ENCODE results near the gene TTC22.
"Not testable (repeated sequence)": the region's sequence is repeated elsewhere in the genome, so short reads cannot be mapped to it uniquely, and the experiment has no call there.

TTC22 gene

DNA sequence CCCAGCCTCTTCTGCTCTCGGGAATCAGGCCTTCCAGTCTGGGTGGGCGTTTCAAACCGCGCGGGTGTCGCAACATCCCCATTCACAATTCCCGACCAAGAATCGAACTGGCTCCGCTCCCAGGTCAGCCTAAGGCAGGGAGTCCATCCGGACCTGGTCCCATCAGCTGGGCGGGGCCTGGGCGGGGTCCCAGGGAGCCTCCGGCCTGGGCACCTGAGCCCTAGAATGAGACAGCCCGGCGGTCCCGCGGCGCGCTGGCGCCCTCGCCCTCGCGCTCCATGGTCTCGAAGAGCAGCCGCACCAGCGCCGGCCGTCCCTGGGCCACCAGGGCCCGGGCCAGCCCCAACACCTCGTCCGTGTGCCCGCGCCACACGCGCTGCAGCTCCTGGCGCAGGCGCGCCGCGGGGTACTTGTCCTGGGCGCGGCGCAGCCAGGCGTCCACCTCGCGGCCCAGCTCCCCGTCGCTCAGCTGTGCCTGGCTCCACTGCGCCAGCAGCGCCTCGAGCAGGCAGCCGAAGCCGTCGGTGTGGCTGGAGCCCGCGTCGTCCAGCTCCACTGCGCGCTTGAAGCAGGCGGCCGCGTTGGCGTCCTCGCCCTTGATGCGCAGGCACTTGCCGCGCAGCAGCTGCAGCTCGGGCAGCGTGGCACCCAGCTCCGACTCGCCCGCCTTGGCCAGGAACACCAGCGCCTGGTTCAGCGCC, 19.9 kb downstream of the TTC22 start:
- no peak for DNase-seq

DNA sequence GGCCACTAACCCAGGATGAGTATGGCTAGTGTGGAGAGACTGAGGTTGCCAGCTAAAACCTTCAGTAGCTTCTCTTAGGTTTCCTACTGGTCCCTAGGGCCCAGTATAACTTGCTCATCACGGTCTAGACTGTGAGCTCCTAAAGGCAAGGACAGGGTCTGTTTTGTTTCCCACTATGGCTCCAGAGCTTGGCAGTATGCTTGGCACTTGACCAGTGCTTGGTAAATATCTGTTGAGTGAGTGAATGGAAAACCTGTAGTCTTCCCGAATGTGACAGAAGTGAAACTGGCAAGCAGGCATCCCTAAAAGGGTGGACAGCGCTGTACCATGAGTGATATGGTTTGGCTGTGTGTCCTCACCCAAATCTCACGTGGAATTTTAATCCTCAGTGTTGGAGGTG, 23.7 kb downstream of the TTC22 start:
- no peak for DNase-seq

DNA sequence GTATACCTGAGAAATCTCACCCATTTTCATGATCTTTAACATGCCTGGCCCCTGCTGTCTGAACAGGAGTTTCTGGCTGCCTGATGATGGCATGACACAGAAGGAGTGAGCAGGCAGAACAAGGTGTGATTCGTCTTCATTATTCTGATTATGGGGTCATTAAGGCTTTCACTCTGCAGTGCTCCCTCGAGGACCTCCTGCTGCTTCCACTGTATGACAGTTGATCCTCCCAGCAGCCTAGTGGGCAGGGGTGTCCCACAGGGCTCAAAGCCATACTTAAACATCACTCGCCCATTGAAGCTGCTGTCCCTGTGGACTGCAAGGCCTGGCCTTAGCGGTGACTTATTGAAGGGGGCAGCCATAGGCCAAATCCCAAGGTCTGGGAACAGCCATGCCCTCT, 24.1 kb downstream of the TTC22 start:
- no peak for DNase-seq

DNA sequence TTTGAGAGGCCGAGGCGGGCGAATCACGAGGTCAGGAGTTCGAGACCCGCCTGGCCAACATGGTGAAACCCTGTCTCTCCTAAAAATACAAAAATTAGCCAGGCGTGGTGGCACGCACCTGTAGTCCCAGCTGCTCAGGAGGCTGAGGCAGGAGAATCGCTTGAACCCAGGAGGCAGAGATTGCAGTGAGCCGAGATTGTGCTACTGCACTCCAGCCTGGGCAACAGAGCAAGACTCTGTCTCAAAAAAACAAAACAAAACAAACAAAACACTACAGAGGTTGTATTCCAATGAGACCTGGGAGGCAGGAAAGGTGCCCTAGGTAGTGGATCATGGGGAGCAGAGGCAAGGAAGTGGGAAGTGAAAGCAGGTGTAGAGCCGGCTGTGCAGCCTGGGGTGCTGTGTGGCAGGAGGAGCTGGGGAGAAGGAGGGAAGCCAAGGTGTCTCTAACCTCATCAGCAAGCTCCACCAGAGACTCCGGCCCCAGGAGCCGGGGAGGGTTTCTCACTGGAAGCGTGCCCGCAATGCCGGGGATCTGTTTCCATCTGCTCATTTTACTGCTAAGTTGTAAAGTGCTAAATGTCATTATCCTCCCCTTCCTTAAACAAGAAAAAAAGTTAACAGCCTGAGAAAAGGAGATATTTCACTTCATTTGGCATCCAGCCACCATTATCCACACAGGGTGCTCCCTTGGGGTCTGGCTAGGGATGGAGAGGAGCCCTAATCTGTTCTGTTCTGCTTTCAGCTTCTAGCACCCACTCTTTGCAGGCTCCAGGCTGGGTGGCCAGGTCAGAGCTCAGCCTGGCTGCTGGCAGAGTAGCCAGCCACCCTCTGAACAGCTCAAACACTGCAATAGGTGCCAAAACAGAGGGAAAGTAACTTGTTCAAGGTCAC, 25.0 kb downstream of the TTC22 start:
- DNase-seq, result not testable (repeated sequence)

DNA sequence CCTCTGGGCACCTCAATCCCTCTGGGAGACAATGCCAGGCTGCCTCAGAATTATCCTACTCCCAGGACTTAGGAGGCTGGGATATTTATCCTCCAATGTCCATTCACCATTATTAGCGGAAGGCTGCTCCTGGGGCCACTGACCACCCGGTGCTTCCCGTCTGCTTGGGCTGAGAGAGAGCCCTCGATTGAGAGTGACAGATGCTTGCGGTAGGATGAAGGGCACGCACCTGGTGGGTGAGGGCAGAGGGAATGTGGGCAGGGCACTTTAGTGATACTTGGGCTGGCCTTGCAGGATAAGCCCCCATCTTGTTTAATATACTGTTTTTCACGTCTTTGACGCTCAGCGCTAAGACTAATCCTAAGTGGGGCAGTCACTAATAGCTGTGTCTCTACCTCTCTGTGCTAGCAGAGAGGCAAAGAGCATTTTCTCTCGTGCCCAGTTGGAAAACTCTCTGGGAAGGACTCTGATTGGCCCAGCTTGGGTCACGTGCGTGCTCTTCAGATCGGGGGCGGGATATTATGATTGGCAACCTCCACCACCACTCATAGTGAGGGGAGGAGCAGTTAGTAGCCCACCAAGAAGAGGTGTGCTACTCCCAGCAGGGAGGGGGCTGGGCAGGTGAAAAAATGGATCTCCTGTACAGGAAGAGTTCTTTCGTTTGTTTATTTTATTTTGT, 26.2 kb downstream of the TTC22 start:
- no peak for DNase-seq

DNA sequence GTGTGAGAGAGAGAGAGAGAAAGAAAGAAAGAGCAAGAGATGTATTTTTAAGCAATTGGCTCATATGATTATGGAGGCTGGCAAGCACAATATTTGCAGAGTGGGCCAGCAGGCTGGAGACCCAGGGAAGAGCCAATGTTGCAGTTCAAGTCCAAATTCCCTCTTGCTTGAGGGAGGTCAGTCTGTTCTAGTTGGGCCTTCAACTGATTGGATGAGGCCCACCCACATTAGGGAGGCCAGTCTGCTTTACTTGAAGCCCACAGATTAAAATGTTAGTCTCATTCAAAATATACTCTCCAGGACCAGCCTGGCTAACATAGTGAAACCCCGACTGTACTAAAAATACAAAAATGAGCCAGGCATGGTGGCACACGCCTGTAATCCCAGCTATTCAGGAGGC, 28.2 kb downstream of the TTC22 start:
- DNase-seq, result no peak

DNA sequence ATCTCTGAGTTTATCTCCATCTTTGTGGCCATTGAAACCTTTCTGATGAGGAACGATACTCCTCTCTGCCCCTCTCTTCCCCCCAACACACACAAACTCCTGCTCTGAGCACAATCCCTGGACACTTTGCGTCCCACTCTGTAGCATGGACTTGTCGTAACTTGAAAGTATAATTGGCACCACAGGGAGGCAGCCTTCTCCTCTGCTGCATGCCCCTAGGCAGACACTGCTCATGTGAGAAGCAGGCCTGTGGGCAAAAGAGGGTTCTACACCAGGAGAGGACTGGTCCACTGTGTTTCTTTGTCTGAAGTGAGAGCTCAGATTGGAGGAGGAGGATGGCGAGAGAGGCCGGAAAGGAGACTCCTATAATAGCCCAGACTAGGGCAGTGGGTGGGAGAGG, 33.0 kb downstream of the TTC22 start:
- DNase-seq, result no peak

DNA sequence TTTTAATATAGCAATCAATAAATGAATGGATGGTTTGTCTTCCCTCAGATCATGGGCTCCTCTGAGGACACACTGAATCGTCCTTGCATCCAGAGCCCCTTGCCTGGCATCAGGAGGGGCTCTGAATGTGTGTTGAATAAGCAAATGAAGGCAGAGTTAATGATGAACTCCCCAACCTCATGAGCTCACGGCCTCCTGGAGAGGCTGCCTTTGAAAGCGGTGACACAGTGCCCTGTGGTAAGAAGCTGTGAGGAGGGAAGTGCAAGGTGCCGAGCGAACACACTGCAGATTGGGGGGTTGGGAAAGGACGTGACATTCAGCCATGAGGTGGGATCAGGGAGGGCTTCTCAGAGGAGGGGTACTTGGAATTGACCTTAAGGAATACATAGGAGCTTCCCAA, 33.6 kb downstream of the TTC22 start:
- no peak for DNase-seq

DNA sequence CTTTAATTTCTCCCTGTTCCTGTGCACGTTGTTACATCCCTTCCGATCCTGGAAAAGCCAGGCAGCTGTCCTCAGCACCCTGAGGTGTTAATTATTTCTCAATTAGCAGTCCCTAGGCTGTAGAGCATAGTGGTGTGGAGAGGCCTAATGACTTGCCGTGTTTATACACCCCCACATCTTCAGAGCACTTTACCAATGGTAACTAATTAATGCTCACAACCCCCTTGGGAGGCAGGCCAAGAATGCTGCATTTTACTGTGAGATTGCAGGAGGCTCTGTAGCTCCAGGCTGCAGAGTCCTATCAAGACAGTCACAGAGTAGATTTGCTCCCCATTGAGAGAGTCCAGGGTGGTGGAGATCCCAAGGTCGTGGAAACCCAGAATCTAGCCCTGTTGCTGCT, 34.4 kb downstream of the TTC22 start:
- DNase-seq, result no peak

DNA sequence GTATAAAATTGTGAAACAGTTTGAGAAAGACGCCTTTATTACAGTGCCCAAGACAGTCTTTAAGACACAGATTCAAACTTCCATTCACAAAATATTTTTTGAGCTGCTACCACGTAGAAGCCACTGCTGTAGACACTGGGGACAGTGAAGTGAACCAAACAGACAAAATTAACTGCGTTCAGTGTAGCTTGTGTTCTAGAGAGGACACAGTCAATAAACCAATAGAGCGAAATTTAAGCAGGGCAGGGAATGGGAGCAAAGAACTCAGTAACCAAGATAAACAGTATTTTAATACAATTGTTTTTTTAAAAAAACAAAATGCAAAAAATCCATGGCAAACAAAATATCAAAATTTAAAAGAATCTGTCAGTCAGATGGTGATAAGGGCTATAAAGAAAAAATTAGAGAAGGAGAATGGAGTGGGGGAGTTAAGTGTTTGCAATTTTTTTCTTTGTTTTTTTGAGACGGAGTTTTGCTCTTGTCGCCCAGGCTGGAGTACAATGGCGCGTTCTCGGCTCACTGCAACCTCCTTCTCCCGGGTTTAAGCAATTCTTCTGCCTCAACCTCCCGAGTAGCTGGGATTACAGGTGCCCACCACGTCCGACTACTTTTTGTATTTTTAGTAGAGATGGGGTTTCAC, 36.1 kb downstream of the TTC22 start:
- DNase-seq, result no peak

DNA sequence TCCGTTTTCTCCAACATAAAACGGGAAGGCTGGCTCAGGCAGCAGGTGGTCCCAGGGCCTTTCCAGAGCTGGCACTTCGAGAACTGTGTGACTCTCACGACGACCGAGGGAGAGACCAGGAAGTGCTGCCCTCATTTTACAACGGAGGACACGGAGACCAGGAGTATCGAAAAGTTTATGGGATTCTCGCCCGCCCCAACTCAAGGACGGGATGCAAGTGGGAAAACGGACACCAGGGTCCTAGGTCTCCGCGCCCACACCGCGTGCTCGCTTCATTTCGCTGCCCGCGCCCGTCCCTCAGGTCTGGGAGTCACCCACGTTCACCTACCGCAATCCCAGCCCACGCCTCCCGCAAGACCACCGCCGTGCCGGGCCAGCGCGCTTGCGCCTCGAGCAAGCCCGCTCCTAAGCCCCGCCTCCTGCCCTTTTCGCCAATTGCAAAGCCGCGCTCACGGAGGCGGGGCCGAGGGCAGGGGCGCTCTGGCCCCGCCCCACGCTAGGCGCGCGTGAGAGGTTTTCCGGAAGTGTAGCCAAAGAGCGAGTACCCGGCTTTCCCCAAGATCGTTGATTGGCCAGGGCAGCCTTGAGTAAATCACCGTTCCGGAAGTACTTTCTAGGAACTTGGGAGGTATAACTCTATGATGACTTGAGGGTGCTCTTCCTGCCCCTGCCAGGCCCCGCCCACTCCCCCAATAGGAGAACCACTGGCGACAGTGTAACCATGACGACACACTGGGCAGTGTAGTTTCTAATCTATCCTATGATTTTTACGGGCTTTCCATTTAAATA, 36.8 kb downstream of the TTC22 start, which contains the start of gene PARS2:
Gene PARS2, minus strand, starts transcription at position 391 of the 789 bp plus-strand sequence. CDS start 5,362 bp downstream, outside the sequence.
- peak; percentile 92 for DNase-seq

DNA sequence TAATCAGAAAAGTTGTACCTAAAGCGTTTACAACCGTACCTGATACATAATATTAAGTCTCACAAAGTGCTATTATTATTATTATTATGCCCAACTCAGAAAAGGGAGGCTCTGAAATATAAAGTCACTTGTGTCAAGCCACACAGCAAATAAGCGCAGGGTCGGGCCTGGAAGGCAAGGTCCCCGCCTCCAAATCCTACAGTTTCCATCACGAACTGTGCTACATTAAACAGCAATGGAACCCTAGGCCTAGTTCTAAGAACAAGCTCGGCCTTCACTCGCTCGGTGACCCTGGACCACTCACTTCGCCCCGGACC, 37.3 kb downstream of the TTC22 start:
- DNase-seq, result no peak

DNA sequence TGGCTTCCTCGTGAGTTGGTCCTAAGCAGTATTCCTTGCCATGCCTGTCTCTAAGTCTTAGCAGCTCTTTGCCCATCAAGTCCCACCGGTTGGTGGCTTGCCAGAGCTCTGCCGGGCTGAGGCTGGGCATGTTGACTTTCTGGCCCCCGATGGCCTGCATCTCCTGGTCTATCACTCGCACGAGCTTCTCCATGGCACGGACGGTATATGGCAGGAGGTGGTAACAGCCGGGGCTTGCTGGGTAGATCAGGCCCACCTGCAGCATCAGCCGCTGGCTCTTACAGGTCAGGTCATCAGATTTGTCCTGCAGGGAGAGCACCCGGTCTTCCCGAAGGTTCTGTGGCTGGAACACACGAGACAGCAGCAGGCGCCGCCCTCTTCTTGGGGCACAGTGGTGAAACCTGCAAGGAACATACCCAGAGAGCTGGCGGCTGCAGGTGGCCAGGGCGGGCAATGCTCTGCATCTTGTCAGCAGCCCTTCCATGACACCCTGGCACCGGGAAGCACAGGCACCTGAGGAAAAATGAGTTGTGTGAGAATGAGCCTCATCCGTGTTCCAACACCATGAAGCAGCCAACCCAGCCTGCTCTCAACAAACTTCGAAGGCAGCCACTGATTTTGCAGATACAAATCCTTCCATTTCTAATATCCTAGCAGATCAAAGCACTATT, 42.3 kb downstream of the TTC22 start:
- no peak for DNase-seq

DNA sequence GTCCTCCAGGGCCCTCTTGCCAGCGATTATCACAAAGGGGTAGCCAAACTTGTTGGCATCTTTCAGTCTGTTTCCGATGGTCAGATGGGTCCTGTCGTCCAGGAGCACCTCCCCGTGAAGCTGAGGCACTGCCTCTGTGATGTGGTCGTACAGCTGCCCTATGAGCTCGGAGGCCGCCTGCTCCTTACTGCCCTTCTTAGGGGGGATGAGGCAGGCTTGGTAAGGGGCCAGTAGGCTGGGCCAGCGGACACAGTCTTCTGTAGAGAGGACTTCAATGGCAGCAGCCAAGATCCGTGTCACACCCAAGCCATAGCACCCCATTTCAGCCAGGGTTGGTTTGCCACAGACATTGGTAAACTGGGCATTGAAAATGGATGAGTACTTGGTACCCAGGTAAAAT, 43.3 kb downstream of the TTC22 start:
- no peak for DNase-seq

DNA sequence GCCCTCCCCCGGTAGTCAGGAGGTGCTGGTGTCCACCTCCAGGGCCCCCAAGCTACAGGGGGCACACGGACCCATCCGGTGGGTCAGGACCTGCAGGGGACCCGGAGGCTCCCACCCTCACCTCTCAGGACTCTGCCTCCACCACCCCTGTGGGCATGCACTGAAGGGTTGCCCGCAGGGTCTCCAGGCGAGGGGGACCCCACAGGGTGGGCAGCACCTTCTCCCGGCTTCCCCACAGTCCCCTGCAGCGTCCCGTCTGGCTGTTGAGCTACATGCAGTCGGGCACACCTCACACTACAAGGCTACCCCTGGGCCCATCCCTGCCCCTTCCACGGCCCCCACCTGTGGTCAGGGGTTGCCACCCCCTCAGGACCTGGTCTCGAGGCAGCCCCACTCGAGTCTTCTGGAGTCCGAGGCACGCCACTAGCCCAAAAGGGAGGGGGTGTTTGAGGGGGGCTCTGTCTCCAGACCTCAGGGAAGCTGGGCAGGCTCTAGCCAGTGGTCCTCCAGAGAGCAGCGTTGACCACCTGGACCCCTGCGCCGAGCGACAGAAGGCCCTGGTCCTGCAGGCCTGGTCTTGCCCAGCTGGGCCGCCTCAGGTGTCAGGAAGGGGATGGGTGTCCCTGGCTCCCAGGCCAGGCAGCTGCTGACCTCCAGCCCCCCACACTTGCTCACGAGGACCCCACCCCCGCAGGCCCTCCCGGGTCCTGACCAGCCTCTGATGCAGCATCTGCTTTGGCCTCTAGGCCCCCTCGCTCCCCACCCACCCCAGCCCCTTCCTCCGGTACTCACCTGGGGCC, 46.4 kb downstream of the TTC22 start:
- no peak for DNase-seq

DNA sequence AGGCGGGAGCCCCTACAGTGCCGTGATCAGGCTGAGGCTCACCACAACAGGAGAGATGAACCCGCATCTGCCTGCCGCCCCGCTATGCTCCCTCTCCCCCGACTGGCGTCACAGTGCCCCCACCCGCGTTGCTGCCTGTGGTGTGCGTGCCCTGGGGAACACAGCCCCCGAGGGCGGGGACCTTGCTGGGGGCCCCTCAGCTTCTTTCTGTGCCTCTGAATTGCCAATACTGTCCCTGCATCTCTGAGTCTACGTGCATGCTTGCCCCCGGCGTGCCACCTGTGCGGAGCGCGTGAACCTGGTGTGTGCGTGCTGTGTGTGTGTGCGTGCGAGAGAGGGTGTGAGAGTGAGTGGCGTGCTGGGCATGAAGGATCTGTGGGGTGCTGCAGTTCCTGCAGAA, 47.1 kb downstream of the TTC22 start:
- DNase-seq, result no peak

DNA sequence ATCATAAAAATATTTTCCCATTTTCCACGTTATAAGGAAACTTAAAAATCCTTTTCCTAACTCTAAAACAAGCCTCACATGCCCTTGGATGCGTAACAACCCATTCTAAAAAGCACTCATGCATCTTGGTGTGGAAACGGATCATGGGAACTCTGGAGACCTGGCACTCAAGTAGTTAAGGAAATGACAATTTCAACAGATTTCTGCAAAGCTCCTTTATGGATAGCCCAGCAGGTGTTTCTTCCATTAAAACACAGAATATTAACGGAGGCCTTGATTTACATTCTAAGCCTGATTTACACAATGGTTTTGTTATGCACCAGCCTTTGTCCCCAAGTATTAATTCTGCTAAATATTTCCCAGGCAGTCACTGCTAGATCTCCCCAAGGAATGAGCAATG, 49.7 kb downstream of the TTC22 start:
- DNase-seq, result no peak

DNA sequence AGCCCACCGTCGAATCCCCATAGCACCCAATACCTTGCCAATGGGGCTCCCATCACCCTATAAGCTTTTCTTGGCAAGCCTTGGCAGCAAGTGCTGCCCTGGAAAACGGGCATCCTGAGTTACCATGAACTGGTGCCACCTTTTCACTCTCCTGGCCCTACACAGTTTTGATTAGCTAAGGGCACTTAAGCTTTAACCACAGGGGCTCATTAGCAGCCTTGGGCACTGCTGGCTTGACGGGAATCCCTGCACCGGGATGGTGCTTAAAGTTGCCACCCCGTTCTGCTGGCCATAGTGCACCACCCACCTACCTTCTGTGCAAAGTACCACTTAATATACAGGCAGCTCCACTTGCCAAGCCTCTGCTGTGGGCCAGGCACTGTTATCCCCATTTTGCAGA, 50.5 kb downstream of the TTC22 start:
- DNase-seq, result no peak

DNA sequence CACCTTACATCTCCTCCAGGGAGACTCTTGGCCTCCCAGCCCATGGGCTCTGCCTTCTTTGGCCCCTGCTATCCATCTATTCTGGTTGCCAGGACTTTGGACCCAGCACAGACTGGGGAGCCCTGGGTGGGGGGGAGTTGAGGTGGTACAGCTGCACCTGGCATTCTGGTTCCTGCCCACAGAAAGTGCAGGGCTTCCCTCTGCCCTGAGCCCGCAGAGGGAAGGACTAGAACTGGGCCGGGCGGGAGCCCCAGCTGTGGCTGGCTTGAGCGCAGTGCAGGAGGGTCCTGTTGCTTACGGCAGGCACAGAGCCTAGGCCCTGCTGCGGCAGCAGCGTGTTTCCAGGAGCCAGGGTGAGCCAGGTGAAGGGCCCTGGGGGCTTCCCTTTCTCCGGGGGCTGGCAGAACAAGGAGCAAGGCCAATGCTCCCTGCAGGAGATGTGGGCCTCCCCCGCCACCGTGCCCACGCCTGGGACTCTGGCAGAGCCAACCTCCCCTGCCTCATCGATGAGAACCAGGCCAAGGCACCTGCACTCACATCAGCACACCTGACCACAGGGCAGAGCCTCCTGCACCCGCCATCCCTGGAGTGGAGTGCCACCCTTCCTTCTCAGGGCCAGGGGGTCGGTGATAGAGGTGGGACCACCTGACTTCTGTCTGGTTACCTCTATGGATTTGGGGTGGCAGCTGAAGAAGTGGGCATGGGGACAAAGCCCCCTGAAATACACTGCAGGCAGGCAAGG, 52.9 kb downstream of the TTC22 start:
- no peak for DNase-seq

DNA sequence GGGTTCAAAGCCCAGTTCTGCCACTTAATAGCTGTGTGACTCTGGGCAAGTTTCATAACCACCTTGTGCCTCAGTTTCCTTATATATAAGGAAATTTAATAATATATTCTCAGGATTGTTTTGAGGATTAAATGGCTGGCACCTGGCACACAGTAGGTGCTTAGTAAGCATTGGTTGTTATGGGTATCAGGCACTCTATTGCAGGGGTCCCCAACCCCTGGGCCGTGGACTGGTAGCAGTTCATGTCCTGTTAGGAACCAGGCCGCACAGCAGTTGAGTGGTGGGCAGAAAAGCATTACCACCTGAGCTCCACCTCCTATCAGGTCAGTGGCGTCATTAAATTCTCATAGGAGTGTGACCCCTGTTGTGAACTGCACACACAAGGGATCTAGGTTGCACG, 55.3 kb downstream of the TTC22 start:
- no peak for DNase-seq
